B cell (primary cell): ENCODE data around the gene TCEAL3. TPM values are rescaled to one million over a fixed set of nuclear protein-coding genes. Genes with fewer than 3 reads are reported as not detected.

ENCODE experiments used
- ATAC-seq: fragments of 200-7000 bp; cut with Tn5 transposase; one replicate; pipeline ENCODE4 v1.10.0; 2021; ENCODE audit warnings: low read depth, mild to moderate bottlenecking, moderate number of reproducible peaks, moderate library complexity
- CTCF ChIA-PET: fragments of 350-600 bp; sonication (Branson Sonifier 250); formaldehyde crosslinking; loops from one replicate; lab custom pipeline; 2021; ENCODE audit warnings: antibody characterized with exemption, inconsistent platforms; lab: Charles Lee
- POLR2A ChIA-PET: fragments of 350-600 bp; sonication (Branson Sonifier 250); formaldehyde crosslinking; loops from one replicate; lab custom pipeline; 2021; ENCODE audit warnings: antibody characterized with exemption; lab: Charles Lee
- DNase-seq: peaks from one replicate; pipeline ENCODE4 v3.0.0; 2013
- H2AFZ ChIP-seq: 2 replicates; pipeline ENCODE4 v1.6.1; 2012; ENCODE audit warnings: mild to moderate bottlenecking, low read depth, low read length; ENCODE audit not compliant: insufficient read depth, poor library complexity, severe bottlenecking
- H3K27ac ChIP-seq, 2 donors: 1 replicate in 1 of 2; 2 replicates in 1 of 2; pipeline ENCODE4 v1.5.1; 2012 to 2013; ENCODE audit warnings: low read length in 2 of 2, mild to moderate bottlenecking in 2 of 2, moderate library complexity in 1 of 2
- H3K27me3 ChIP-seq, 4 experiments: fragments of 200-600 bp in 1 of 4; sonication (generic) in 1 of 4; replicated peaks in 1 of 4; 1 replicate in 2 of 4; 2 replicates in 2 of 4; pipeline versions ENCODE4 v1.6.1 to v1.7.0; 2013 to 2016; ENCODE audit warnings: low read length in 3 of 4, mild to moderate bottlenecking in 2 of 4, mixed read lengths in 1 of 4, moderate library complexity in 1 of 4; ENCODE audit not compliant: insufficient read depth in 4 of 4, control insufficient read depth in 3 of 4; ENCODE audit errors: control extremely low read depth in 1 of 4
- H3K36me3 ChIP-seq, 2 experiments: replicated peaks in 1 of 2; 1 replicate in 1 of 2; 2 replicates in 1 of 2; pipeline versions ENCODE4 v1.6.1 to v1.7.1; 2013; ENCODE audit warnings: low read length in 1 of 2; ENCODE audit not compliant: insufficient read depth in 2 of 2, control insufficient read depth in 1 of 2; ENCODE audit errors: control extremely low read depth in 1 of 2, extremely low read depth in 1 of 2
- H3K4me1 ChIP-seq, 2 donors: fragments of 200-600 bp in 1 of 2; sonication (generic) in 1 of 2; 1 replicate in 1 of 2; 2 replicates in 1 of 2; pipeline versions ENCODE4 v1.5.1 to v1.6.1; 2013 to 2017; ENCODE audit warnings: low read length in 2 of 2; ENCODE audit not compliant: control insufficient read depth in 2 of 2, insufficient read depth in 2 of 2
- H3K4me2 ChIP-seq: replicated peaks from 2 replicates; pipeline ENCODE3; 2012; ENCODE audit warnings: mild to moderate bottlenecking, low read depth, low read length; ENCODE audit not compliant: poor library complexity, severe bottlenecking
- H3K4me3 ChIP-seq, 5 experiments: fragments of 200-600 bp in 1 of 5; sonication (generic) in 1 of 5; 1 replicate in 3 of 5; 2 replicates in 2 of 5; pipeline versions ENCODE4 v1.5.1 to v1.7.0; 2011 to 2016; ENCODE audit warnings: low read length in 4 of 5, mild to moderate bottlenecking in 4 of 5, low read depth in 2 of 5, control low read depth in 1 of 5, moderate library complexity in 1 of 5; ENCODE audit not compliant: insufficient read depth in 1 of 5; ENCODE audit errors: control extremely low read depth in 1 of 5, extremely low read depth in 1 of 5
- H3K79me2 ChIP-seq: fragments of 200-600 bp; sonication (generic); one replicate; pipeline ENCODE4 v1.6.0; 2016; ENCODE audit warnings: low read length; ENCODE audit not compliant: control insufficient read depth, insufficient read depth
- H3K9ac ChIP-seq: fragments of 200-600 bp; sonication (generic); 2 replicates; pipeline ENCODE4 v1.6.1; 2017; ENCODE audit warnings: mild to moderate bottlenecking, low read length, moderate library complexity
- H3K9me3 ChIP-seq, 3 donors: one replicate each; pipeline versions ENCODE4 v1.6.1 to v1.7.1; 2013; ENCODE audit warnings: low read length in 2 of 3; ENCODE audit not compliant: control insufficient read depth in 2 of 3, insufficient read depth in 1 of 3; ENCODE audit errors: control extremely low read depth in 1 of 3
- H4K20me1 ChIP-seq: 2 replicates; pipeline ENCODE4 v1.6.0; 2012; ENCODE audit warnings: mild to moderate bottlenecking, low read length; ENCODE audit not compliant: insufficient read depth, control insufficient read depth, poor library complexity, severe bottlenecking
- H3K27ac Mint-ChIP-seq: one replicate; pipeline ENCODE4 v1.8.0; 2021; ENCODE audit warnings: mixed read lengths
- H3K27me3 Mint-ChIP-seq: one replicate; pipeline ENCODE4 v1.8.0; 2021; ENCODE audit warnings: mixed read lengths
- H3K4me1 Mint-ChIP-seq: one replicate; pipeline ENCODE4 v1.8.0; 2021; ENCODE audit warnings: mixed read lengths
- H3K4me3 Mint-ChIP-seq: one replicate; pipeline ENCODE4 v1.8.0; 2021; ENCODE audit warnings: mixed read lengths
- H3K9me3 Mint-ChIP-seq: one replicate; pipeline ENCODE4 v1.8.0; 2022; ENCODE audit warnings: mixed read lengths; ENCODE audit not compliant: insufficient read depth
- CTCF ChIP-seq: fragments of 200-600 bp; IDR thresholded peaks from one replicate; pipeline ENCODE4 v1.8.0; 2022; ENCODE audit warnings: antibody characterized with exemption, mild to moderate bottlenecking
- EZH2 ChIP-seq: IDR thresholded peaks from 2 replicates; pipeline ENCODE4 v1.6.1; 2012; ENCODE audit warnings: borderline replicate concordance, low read depth, mild to moderate bottlenecking, moderate library complexity, low read length; ENCODE audit not compliant: insufficient read depth, poor library complexity, severe bottlenecking
- WGBS: methylation state at CpG from one replicate; pipeline ENCODE4 v1.1.5; 2013; ENCODE audit warnings: missing lambda C conversion rate; ENCODE audit not compliant: insufficient coverage; 5-methylcytosine and 5-hydroxymethylcytosine counted together
- intact Hi-C: fragments of 100-400 bp; cut with micrococcal nuclease; formaldehyde crosslinking; loops from one replicate; pipeline ENCODE4 v1.10.0; 2022
- polyA plus RNA-seq: library from polyadenylated mRNA; depleted of rRNA; stranded (reverse); fragments of >200 nt; gene quantifications from 2 replicates; pipeline ENCODE4 v1.2.3, GENCODE V29; 2012
- total RNA-seq, 2 donors: library from RNA; stranded (reverse); fragments of 120-200 nt in 1 of 2; gene quantifications; 1 replicate in 1 of 2; 2 replicates in 1 of 2; pipeline versions ENCODE4 v1.2.3 to v1.2.4, GENCODE V29; 2013 to 2022

TCEAL3 gene
- total and polyA plus RNA-seq, 2 donors (not counting 1 experiment from before 2014, with no cell fraction given): 1.3 to 6.7 TPM

DNA sequence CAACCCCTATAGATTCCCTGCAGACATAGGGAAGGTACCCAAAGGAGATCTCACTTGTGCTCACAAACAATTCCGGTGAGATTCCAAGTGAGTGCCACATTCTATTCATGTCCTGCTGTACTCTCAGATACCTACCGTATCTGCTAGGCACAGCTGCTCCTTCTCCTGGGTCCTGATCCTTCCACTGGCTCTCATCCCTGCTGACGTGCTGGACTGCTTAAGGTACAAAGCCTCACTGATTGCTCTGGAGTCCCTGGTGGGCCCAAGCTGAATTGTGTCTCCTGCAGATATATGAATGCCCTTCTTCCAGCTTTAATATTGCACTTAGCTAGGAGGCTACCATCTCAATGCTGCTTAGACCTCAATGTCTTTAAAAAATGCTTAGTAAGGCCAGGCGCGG is 23.4 kb downstream of the TCEAL3 start:
- H3K9me3 Mint-ChIP-seq: no peaks in the 10 kb centered on the region

GRCh38 chrX:103635436-103635835 is 27.7 kb downstream of the TCEAL3 start:
- no peaks in the 10 kb centered on the region for H3K4me1 Mint-ChIP-seq
- TF ChIP-seq CTCF: no peak
- TF ChIP-seq EZH2: no peak
- intact Hi-C loops: no loop called here
- ATAC-seq: no peak
- H3K9me3 Mint-ChIP-seq: no peaks in the 10 kb centered on the region
- no CpG with 5 or more reads among the region's 2 CpGs for WGBS
- Histone ChIP-seq H3K79me2 (no peaks in the 10 kb centered on the region), H3K27me3 (no peaks in the 10 kb centered on the region), H3K4me3 (no peak overlapping the region), H3K4me2 (no peak overlapping the region), H3K27ac (no peak overlapping the region), H3K36me3 (no peaks in the 10 kb centered on the region), H3K9me3 (no peaks in the 10 kb centered on the region), H3K9ac (no peak overlapping the region), H4K20me1 (no peaks in the 10 kb centered on the region), H2AFZ (no peak overlapping the region), H3K4me1 (no peaks in the 10 kb centered on the region)
- no peak overlapping the region for H3K4me3 Mint-ChIP-seq
- ChIA-PET CTCF (no interaction called here), POLR2A (no interaction called here)
- no peak for DNase-seq
- H3K27ac Mint-ChIP-seq: no peak overlapping the region
- H3K27me3 Mint-ChIP-seq: no peaks in the 10 kb centered on the region

More for the DNA sequence above, 23.4 kb downstream of the TCEAL3 start:
- no peaks in the 10 kb centered on the region for H3K27me3 Mint-ChIP-seq
- no peak for TF ChIP-seq EZH2
- TF ChIP-seq CTCF: no peak
- Histone ChIP-seq H3K9ac (no peak overlapping the region), H3K27ac (no peak overlapping the region), H2AFZ (no peak overlapping the region), H3K27me3 (no peaks in the 10 kb centered on the region), H4K20me1 (no peaks in the 10 kb centered on the region), H3K4me2 (no peak overlapping the region), H3K36me3 (no peaks in the 10 kb centered on the region), H3K9me3 (no peaks in the 10 kb centered on the region), H3K4me1 (peaks cover 3 to 9% of the 10 kb centered on the region in 2 donors), H3K4me3 (no peak overlapping the region), H3K79me2 (no peaks in the 10 kb centered on the region)
- ChIA-PET POLR2A (interaction anchor here (0.7 kb wide), 1 partner anchor 20 kb away, joined by 8 read pairs; no protein-coding TSS in a partner anchor), CTCF (no interaction called here)
- DNase-seq: no peak
- no peak for ATAC-seq
- H3K4me1 Mint-ChIP-seq: peaks cover 13% of the 10 kb centered on the region
- WGBS: 100% methylated on average over 3 of the region's 5 CpGs
- no peak overlapping the region for H3K4me3 Mint-ChIP-seq
- intact Hi-C loops: no loop called here
- no peak overlapping the region for H3K27ac Mint-ChIP-seq
